GM21825 (cell line): ENCODE measurements around the gene EXD3.

ENCODE experiments used
- ATAC-seq: cut with Tn5 transposase; IDR thresholded peaks from one replicate; pipeline ENCODE4 v1.9.1; 2021; ENCODE audit warnings: mild to moderate bottlenecking, moderate library complexity; ENCODE audit not compliant: unreplicated experiment

EXD3 gene

GRCh38 chr9:137449081-137449844, 26.3 kb upstream of the EXD3 start:
- no peak for ATAC-seq

- no peak for ATAC-seq
Observed at GRCh38 chr9:137448602-137448962, 25.6 kb upstream of the EXD3 start.

GRCh38 chr9:137447722-137448601, 25.0 kb upstream of the EXD3 start:
- ATAC-seq, result no peak

- no peak for ATAC-seq
Observed at GRCh38 chr9:137446851-137447471, 24.0 kb upstream of the EXD3 start.

- no peak for ATAC-seq
Observed at GRCh38 chr9:137445930-137446431, 23.0 kb upstream of the EXD3 start.

- ATAC-seq, result peak; percentile 61
Observed at GRCh38 chr9:137445275-137445807, 22.4 kb upstream of the EXD3 start.

GRCh38 chr9:137444106-137444790, 21.3 kb upstream of the EXD3 start:
- ATAC-seq, result no peak

- no peak for ATAC-seq
Observed at GRCh38 chr9:137441935-137442321, 19.0 kb upstream of the EXD3 start.

- no peak for ATAC-seq
Observed at GRCh38 chr9:137441289-137441934, 18.4 kb upstream of the EXD3 start, which contains the start of gene ENTPD8. Gene ENTPD8 (minus strand): TSS chr9:137441357. CDS start chr9:137438285, 3,072 bp downstream.

GRCh38 chr9:137439158-137439714, 16.3 kb upstream of the EXD3 start:
- no peak for ATAC-seq

GRCh38 chr9:137438591-137439157, 15.7 kb upstream of the EXD3 start:
- ATAC-seq, result no peak

- ATAC-seq, result no peak
Observed at GRCh38 chr9:137437691-137438590, 15.0 kb upstream of the EXD3 start.

- ATAC-seq, result no peak
Observed at GRCh38 chr9:137436761-137437600, 14.0 kb upstream of the EXD3 start.

- ATAC-seq, result no peak
Observed at GRCh38 chr9:137435980-137436760, 13.2 kb upstream of the EXD3 start.

- no peak for ATAC-seq
Observed at GRCh38 chr9:137435381-137435891, 12.5 kb upstream of the EXD3 start.
